Neural cell (in vitro differentiated cells): Measurements from ENCODE around the gene NR2C2AP.

Experiments used
- EP300 ChIP-seq: fragments of 450-650 bp; conservative IDR thresholded peaks from 2 replicates; pipeline ENCODE4 v1.6.1; 2014; ENCODE audit warnings: antibody characterized with exemption, mild to moderate bottlenecking, moderate library complexity; ENCODE audit not compliant: poor library complexity, severe bottlenecking
- EZH2 ChIP-seq: fragments of 200-600, 300-800 bp; shearing (Covaris generic), sonication (generic); IDR thresholded peaks from 2 replicates; pipeline ENCODE4 v1.6.1; 2014; ENCODE audit warnings: antibody characterized with exemption, low read length, borderline replicate concordance, mild to moderate bottlenecking; ENCODE audit not compliant: insufficient read depth, poor library complexity, severe bottlenecking
- POLR2AphosphoS5 ChIP-seq: IDR thresholded peaks from 2 replicates; pipeline ENCODE4 v1.6.1; 2012
- RAD21 ChIP-seq: fragments of 450-650 bp; conservative IDR thresholded peaks from 2 replicates; pipeline ENCODE4 v1.6.1; 2014; ENCODE audit warnings: antibody characterized with exemption, mild to moderate bottlenecking, moderate library complexity
- TAF1 ChIP-seq: IDR thresholded peaks from 2 replicates; pipeline ENCODE4 v1.6.1; 2012; ENCODE audit warnings: low read depth
- TF ChIP-seq, protein P1 (sequence below): IDR thresholded peaks from 2 replicates; pipeline ENCODE4 v1.6.1; 2012; ENCODE audit warnings: borderline replicate concordance
- TF ChIP-seq, protein P2 (sequence below): fragments of 450-650 bp; IDR thresholded peaks from 2 replicates; pipeline ENCODE4 v1.5.1; 2014; ENCODE audit warnings: antibody characterized with exemption, mild to moderate bottlenecking, moderate library complexity; ENCODE audit not compliant: poor library complexity, severe bottlenecking

DNA sequence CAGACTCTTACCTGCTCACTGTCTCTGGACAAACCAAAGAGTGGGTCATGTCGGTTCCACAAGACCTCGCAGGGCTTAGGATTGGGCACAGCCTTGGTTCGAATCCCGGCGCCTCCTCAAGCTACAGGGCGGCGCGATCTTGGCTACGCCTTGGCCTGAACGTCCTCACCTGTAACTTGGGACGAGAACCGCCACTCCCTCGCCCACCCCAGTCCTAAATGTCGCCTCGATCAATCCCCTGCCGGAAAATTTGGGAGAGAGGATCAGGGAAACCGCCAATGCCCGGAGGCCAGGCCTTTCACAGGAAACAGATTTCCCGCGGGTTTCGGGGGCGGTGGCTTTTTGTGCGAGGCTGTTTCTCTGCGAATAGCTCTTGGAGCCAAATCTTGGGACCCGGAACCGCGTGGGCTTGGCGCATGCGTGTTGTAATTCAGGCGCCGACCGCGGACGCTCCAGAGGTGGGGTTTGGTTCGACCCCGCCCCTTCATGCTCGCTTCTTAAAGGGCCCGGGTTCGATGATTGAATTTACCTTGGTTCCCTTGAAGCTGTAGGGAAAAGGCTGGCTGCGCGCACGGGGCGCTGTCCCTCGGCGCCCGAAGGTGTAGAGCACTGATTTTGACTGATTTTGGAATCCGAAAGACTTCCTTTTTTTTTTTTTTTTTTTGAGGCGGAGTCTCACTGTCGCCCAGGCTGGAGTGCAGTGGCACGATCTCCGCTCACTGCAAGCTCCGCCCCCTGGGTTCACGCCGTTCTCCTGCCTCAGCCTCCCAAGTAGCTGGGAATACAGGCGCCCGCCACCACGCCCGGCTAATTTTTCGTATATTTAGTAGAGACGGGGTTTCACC lies at the start of gene NR2C2AP:
- TF ChIP-seq, protein P1, sequence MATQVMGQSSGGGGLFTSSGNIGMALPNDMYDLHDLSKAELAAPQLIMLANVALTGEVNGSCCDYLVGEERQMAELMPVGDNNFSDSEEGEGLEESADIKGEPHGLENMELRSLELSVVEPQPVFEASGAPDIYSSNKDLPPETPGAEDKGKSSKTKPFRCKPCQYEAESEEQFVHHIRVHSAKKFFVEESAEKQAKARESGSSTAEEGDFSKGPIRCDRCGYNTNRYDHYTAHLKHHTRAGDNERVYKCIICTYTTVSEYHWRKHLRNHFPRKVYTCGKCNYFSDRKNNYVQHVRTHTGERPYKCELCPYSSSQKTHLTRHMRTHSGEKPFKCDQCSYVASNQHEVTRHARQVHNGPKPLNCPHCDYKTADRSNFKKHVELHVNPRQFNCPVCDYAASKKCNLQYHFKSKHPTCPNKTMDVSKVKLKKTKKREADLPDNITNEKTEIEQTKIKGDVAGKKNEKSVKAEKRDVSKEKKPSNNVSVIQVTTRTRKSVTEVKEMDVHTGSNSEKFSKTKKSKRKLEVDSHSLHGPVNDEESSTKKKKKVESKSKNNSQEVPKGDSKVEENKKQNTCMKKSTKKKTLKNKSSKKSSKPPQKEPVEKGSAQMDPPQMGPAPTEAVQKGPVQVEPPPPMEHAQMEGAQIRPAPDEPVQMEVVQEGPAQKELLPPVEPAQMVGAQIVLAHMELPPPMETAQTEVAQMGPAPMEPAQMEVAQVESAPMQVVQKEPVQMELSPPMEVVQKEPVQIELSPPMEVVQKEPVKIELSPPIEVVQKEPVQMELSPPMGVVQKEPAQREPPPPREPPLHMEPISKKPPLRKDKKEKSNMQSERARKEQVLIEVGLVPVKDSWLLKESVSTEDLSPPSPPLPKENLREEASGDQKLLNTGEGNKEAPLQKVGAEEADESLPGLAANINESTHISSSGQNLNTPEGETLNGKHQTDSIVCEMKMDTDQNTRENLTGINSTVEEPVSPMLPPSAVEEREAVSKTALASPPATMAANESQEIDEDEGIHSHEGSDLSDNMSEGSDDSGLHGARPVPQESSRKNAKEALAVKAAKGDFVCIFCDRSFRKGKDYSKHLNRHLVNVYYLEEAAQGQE, result no peak
- no peak for TF ChIP-seq TAF1
- TF ChIP-seq, protein P2, sequence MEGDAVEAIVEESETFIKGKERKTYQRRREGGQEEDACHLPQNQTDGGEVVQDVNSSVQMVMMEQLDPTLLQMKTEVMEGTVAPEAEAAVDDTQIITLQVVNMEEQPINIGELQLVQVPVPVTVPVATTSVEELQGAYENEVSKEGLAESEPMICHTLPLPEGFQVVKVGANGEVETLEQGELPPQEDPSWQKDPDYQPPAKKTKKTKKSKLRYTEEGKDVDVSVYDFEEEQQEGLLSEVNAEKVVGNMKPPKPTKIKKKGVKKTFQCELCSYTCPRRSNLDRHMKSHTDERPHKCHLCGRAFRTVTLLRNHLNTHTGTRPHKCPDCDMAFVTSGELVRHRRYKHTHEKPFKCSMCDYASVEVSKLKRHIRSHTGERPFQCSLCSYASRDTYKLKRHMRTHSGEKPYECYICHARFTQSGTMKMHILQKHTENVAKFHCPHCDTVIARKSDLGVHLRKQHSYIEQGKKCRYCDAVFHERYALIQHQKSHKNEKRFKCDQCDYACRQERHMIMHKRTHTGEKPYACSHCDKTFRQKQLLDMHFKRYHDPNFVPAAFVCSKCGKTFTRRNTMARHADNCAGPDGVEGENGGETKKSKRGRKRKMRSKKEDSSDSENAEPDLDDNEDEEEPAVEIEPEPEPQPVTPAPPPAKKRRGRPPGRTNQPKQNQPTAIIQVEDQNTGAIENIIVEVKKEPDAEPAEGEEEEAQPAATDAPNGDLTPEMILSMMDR, result no peak
- no peak for TF ChIP-seq POLR2AphosphoS5
- no peak for TF ChIP-seq EZH2
- no peak for TF ChIP-seq EP300
- TF ChIP-seq RAD21, result no peak
